GM19397 (cell line): ENCODE data around the gene NR3C1.

Experiments used
- ATAC-seq: cut with Tn5 transposase; IDR thresholded peaks from one replicate; pipeline ENCODE4 v1.9.1; 2021; ENCODE audit warnings: mild to moderate bottlenecking, moderate library complexity; ENCODE audit not compliant: unreplicated experiment

Gene NR3C1

DNA sequence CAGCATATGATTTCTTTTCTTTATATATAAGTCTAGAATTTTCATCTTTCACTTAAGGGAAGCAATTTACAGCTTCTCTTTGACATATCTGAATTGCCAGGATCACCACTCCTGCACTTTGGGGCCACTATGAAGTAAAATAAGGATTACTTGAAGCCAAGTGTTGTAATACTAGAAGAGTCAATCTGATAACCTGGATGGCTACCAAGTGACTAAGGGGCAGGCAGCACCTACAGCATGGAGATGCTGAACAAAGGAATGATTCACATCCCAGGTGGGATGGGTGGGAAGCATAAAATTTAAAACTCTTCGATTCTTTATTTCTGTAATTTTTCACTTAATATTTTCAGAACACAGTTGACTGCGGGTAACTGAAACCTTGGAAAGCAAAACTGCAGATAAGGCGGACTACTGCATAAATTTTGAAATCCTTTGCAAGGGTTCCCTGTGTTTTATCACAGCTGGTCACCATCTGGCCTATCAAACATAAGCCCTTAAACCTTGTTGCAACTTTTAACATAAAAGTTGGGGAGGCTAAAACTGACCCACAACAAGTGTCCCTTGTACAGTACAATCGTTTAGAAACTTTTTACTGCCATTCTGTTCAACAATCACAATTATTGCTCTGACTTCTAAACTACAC lies 31.2 kb downstream of the NR3C1 start:
- no peak for ATAC-seq

DNA sequence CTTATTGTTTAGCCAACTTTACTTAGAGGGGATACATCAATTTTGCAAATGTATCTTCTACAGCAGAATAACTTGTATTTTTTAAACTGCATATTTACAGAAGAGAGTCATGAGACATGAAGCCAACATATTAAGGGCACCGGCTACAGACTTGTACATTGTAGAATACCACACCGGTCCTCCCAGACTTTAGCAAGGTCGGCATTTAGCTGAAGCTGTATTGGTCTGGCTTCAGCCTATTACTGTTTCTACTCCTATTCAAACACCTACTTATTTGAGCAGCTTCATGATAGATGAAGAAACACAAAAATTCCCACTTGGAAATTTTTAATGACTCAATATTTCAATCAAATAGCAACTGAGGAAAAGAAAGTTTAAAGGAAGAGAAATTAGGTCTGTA lies 33.0 kb downstream of the NR3C1 start:
- no peak for ATAC-seq

DNA sequence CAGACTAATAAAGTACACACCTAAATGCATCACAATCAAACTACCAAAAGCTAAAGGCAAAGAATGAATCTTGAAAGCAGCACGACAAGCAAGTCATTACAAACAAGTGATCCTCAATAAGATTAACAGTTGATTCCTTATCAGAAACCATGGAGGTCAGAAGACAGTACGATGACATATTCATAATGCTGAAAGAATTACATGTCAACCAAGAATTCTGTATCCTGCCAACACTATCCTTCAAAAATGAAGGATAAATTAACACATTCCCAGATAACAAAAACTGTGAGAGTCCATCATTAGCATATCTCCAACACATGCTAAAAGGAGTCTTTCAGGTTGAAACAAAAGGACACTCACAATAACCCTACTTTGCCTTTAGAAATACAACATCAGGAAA lies 39.4 kb downstream of the NR3C1 start:
- no peak for ATAC-seq

DNA sequence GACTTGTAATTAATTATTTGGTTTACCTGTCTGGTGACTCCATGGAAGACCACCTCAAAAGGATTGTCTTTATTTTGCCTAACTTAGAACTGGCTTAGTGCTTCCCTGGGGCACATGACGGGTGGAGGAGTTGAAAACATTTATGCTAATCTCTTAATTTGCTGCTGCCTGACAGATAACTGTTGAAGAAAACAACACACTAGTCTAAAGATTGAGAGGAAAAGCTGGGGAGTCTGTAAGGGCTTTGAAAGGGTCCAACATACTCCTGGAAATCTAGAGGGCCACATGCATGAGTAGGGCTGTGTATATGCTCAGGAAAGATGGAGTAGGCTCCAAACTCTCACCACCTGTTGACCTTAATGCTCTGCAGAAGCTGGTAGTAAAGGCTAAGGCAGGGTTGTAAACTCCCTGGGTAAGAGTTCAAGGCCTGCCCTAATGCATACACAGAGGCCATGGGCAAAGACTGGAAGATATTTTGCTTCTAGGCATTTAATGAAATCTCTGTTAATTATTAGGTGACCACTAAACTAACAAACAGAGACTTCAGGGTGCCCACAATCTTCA lies 40.7 kb downstream of the NR3C1 start:
- ATAC-seq: no peak

DNA sequence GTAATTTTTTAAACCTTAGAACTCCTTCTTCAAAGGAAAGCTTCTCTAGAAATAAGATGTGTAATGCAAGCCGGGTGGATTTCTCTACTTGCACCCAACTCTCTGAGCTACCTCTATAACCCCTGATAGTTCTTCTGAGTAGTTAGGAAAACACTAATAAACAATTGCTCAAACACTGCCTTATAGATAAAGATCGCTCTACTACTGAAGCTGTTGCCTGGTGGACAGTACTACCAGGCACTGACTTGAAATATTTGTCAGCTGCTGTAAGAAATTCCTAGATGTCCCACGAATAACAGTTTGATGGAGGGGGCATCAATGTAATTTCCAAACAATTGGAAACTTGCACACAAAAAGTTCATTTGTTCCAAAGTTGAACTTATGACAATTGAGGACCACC lies 42.0 kb downstream of the NR3C1 start:
- no peak for ATAC-seq

DNA sequence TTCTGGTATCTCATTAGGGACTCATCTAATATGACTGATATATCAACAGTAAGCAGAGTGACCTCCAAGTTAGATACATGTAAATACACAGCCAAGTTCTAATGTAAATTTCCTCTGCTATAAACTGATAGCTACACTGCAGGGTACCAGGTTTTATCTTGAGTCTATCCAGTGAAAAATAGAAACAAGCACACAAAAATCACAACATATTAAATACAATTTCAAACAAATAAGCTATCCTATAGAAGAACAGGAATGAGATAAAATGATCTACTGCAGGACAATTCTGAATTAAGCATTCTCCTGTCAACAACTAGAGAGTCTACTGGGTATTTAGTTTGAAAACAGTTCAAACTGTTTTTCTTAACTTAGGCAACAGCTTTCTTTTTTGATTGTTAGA lies 42.7 kb downstream of the NR3C1 start:
- ATAC-seq: no peak

DNA sequence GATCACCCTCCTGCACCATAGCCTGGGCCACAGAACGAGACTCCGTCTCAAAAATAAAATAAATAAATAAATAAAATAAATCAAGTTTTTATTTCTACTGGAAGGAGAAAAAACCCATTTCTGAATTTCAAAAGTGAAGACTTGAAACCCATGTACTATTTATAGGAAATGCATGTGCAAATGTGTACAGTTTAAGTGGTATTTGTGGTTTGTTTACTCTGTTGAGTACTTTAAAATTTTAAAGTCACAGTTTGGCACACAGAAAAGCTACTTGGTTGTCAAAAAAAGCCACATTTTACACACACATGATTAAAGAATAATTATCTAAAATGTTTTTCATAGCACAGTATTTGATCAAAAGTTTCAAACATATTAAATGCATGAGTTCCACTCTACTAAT lies 43.6 kb downstream of the NR3C1 start:
- ATAC-seq: no peak

DNA sequence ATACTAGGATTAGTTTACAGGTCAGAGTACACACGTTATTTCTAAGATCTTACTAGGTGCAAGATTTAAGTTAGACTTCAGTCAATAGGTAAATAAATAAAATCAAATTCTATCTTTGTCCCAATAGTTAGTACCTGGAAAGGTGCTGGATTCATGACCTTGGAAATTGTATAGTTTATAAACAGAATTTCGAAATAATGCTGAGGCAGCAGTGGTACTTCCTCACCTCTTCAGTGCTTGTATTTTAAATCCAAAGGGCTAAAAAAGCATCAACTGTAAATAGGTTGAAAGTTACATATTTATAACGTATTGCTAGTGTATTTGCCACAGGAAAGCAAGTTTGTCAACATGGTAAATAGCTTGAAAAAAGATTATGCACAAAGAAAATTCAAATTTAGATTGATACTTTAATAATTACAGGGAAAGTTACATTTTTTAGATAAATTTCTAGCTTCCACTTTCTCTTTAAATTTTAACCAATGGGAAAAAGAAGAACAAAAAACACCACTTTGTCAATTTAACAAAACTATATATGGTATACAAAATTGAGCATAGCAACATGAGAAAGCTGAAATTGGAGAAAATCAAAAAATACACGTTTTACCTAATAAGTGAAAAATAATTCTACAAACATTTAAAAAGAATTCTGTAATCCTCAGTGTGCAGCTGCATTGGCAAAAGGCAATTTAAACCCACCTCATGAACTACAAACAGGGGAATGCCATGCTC lies 46.5 kb downstream of the NR3C1 start:
- no peak for ATAC-seq

DNA sequence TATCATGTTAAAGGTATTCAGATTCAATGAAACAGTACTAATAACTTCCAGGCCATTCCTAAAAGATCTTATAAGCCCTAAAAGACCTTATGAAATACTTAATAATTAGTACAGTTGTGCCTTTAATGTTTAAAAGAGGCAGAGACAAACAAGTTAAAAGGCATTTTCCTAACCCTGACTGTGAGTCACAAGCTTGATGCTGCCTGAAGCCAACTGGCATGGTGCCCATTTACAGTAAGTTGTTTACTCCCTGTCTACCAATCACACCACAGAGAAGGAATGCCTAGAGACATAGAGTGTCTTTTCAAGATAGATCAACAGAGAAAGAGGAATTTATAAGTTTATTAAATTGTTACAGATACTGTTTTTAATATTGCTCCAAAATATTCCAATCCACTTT lies 47.8 kb downstream of the NR3C1 start:
- no peak for ATAC-seq

DNA sequence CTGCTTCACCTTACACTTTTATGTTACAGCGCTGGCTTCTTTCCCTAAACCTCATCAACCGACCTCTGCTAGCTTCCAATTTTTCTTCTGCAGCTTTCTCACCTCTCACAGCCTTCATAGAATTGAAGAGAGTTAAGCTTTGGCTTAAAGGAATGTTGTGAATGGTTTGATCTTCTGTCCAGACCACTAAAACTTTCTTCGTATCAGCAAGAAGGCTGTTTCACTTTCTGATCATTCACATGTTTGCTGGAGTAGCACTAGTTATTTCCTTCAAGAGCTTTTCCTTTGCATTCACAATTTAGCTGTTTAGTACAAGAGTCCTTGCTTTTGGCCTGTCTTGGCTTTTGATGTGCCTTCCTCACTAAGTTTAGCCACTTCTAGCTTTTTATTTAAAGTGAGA lies 49.5 kb downstream of the NR3C1 start:
- ATAC-seq: no peak

DNA sequence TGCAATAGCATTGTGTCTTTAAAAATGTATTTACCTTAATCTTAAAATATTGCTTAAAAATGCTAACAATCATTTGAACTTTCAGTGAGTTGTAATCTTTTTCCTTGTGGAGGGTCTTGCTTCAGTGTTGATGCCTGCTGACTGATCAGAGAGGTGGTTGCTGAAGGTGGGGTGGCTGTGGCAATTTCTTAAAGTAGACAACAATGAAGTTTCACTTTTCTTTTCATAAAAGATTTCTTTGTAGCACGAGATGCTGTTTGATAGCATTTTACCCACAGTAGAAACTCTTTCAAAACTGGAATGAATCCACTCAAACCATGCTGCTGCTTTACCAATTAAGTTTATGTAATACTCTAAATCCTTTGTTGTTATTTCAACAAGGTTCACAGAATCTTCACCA lies 50.8 kb downstream of the NR3C1 start:
- no peak for ATAC-seq

DNA sequence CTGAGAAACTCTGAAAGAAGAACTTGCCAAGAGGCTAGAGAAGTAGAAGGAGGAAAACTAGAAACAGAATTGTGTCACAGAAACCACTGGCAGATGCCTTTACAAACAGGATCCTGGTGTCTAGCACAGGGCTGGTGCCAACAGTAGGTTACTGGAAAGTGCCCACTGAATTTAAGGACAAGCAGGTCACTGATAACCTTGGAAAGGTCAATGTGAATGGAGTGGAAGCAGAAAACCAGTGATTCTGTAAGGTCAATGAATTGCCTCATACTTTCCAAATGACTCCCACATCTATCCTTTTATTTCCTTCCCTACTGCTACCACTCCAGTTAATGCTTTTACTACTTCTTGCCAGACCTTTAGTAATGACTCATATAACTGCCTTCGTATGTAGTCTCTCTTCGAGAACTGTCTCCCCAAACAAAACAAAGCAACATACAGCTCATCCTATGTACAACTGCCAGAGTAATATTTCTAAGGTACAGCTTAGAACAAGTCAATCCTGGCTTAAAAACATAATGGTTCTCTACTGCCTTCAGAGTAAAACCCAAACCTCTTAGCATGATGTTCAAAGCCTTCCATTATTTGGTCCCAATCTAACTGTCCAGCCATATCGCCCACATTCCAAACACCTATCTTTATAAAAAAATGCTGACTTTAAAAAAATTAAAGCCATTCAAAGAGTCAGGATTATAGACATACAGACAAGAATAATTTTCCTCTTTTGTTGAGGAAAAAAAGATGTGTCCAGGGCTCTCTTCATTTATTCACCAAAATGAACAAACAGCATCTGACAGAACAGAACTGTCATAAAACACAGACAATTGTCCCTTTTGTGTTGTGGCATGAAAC lies 52.5 kb downstream of the NR3C1 start:
- ATAC-seq: no peak

DNA sequence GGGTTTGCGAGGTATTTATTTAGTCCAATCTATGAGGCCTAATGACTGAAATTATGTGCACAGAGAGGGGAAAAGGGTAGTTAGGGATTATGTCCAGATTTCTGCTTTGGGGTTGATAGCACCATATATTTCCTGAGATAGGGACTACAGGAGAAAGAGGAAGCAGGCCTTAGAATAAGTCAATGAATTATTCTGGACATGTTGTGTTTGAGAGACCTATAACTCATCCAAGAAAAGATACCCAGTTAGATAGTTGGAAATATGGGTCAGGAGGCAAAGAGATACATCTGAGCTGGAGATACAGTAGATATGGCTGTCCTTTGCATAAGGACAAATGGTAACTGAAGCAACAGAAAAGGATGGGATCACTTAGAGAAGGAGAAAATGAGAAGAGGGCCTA lies 53.1 kb downstream of the NR3C1 start:
- ATAC-seq: no peak

DNA sequence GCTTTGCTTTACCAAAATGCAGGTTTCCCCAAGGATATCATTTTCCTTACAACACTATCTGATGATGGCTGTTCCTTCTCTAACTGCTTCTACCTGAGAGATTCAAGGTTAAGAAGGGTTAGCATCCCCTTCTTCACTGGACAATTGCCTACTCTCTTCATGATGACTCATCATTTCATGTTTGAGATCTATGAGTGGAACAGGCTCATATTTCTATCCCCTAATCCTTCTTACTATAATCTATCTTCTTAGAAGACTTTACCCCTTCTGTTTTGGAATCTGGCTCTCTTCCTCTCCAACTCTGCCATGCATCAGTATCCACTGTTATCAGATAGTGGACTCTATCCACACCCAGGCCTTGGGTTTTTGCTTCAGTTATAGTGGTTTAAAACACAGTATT lies 54.3 kb downstream of the NR3C1 start:
- no peak for ATAC-seq

DNA sequence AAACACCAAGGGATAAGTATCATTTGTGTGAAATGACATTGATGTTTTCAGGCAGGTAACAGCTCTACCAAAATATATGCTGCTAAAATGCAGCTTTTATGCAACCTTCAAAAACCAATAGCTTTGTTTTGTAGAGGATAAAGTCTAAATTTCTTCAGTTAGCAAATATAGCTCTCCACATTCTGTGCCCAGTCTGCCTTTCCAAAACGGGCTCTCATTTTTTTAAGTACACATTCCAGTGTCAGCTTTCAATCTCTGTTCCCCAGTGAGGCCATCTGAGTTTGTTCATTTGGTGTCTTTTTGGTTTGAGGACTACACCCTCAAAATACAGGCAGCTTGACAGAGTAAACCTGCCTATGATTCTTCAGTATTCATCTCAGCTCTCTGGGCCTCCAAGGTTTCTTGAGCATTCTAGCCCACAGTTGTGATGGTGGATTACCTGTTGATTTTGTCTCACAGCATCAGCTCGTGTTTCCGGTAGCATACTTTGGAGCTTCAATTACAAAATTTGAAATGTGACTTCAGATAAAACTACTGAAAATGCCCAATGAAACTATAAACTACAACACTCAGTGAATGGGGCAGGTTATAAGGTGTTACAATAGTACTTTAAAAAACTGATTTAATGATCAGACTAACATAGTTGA lies 55.7 kb downstream of the NR3C1 start:
- ATAC-seq: no peak

DNA sequence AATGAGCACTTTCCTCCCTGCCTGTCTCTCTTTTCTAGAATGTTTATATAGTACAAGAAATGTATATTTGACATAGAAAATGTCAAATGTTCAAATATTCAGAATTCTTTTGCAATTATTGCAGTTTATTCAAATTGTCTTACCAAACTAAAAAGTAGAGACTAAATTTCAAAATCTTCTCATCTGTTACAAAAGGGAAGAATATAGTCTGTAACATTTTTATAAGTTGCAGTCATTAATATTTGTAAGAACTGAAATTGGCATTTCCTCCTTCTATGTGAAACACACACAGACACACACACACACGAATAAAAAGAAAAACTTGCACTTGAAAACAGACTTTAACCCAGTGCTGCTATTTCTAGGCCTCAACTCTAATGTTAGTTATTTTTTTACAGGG lies 56.4 kb downstream of the NR3C1 start:
- no peak for ATAC-seq

DNA sequence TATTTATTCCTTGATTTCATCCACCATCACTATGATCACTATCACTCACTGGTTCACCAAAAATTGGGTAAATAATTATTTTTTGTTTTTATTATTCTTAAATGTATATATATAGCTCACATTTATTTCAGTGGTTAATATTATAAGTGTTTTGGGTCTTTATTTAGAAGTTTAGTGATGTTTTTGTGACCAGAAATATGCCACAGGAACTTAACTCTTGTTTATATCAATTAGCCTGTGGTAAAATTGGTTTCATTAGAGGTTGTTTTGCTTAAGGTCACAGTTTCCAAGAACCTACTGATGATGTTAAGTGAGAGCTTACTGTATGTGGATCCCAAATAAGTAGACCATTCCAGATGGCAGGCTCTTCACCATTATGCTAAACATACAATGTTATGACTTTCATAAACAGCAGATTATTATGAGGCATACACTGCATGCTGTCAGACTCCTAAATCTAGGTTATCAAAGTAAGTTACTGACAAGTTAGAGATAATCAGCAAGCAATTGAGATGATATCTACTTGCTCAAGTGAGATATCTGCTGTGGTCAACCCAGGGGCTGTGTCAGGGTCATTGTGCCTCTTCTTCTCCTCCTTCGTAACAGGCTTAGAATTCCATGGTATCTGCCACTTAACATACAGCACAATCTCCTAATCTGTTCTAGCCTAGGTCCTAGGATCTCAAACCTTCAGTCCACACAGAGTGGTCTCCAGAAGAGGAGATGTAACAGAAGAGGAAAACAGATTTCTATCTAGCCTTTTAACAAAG lies 57.6 kb downstream of the NR3C1 start:
- no peak for ATAC-seq

DNA sequence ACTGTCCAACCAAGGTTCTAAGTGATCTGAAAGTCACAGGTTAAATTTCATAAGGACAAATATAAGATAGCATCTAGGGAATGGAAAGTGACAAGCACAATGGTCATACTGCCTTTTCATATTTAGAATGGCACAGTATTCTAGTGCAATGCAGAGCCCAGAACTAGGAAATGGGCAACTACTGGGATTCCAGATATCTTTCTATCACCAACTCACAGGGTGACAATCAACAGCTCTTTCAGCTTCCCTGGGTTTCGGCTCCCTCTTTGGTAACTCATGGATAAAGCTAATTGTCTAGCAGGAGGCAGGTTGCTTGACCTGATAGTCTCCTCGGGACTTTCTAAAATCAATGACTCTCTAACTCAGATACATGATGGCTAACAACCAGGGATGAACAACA lies 60.4 kb downstream of the NR3C1 start:
- no peak for ATAC-seq

DNA sequence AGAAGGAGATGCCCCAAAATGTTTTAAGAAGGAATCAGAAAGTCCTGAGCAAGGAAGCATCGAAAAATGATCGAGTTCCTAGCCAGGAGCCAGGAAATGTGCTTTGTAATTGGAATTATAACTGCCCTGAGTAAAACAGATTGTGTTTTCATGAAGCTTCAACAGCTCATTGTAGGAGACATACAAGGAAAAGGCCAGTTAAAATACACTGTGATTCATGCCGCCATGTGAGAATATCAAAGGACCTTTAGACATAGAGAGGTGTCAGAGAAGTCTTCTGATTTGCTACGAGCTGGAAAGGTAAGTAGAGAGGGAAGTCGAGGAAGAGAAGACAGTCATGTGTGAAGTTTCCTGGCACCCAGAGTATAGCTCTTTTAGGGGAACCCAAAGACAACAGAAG lies 60.9 kb downstream of the NR3C1 start:
- ATAC-seq: no peak

DNA sequence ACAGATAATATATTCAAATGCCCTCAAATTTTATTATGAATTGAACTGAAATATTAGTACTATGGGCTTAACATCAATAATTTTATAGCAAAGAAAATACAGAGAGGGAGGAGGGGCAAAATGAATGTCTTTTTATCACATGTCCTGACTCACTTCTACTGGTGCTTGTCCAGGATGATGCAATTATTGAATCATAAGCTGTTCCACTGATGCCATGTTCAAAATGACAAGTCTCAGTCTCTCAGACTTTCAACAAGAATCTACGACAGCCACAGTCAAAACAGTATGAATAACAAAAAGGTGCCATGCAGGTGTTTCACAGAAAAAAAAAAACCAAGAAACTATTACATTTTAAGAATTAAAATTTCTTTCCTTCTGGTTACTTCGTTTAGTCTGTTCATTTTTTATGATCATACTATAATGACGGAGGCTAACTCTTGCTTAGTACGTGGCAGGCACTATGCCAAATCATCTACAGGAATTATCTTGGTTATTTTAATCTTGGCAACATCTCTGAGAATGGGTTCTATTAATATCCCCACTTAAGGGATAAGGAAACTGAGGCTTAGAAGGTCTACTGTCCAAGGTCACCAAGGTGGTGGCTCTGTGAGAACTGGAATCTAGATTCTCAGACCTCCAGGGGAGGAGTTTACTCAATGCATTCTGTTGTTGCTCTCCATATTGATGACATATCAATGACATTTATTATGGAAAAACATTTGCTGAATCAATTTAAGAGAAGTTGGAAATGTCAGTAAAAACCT lies 61.5 kb downstream of the NR3C1 start:
- no peak for ATAC-seq
